ENCODE results near the gene ASB13.

DNA sequence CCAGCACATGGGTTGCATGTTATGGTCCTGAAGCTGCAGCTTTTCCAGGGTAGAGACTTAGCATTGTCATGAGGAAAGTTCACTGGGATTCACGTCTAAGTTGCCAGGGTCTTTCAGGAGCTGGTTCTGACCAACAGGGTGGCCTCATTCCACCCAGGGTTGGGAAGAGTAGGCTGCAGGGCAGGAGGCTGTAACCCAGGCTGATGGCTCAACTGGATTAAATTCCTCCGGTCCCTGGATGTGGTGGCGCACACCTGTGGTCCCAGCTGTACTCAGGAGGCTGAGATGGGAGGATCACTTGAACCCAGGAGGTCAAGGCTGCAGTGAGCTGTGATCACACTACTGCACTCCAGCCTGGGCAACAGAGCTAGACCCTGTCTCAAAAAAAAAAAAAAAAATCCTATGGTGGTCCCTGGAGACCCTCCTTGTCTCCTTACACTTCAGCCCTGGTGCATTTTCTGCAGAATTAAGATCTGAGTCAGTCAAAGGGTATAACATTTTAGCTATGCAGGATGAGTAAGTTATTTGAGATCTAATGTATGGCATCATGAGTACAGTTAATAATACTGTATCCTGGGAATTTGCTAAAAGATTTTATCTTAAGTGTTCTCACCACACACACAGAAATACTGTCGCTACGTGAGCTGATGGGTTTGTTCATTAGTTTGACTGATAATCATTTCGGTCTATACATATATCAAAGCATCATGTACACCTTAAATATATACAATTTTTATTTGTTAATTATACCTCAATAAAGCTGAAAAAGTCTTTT lies 44.0 kb downstream of the ASB13 start:
- TF ChIP-seq GATA3 (IDR thresholded peaks at IDR 0.05; ENCODE audit: low read depth, low read length), result no peak
- no peak for TF ChIP-seq GATA2 (IDR thresholded peaks at IDR 0.05; ENCODE audit: low read depth, low read length)
